Activated CD8-positive, alpha-beta T cell treated with anti-CD3 and anti-CD28 coated beads for 36 hours (primary cell): ENCODE data around the gene TRMT44. TPM values are rescaled to one million over a fixed set of nuclear protein-coding genes. Genes with fewer than 3 reads are reported as not detected.
A peak's percentile ranks its signal among the peaks of the same experiment; 100 is the strongest.

Experiments used
- ATAC-seq: fragments of 200-7000 bp; cut with Tn5 transposase; one replicate; pipeline ENCODE4 v1.10.0; 2021; ENCODE audit warnings: mild to moderate bottlenecking, moderate library complexity
- CTCF ChIA-PET: fragments of 350-600 bp; sonication (Branson Sonifier 250); formaldehyde crosslinking; loops from one replicate; lab custom pipeline; 2021; ENCODE audit warnings: antibody characterized with exemption; lab: Charles Lee
- POLR2A ChIA-PET: fragments of 350-600 bp; sonication (Branson Sonifier 250); formaldehyde crosslinking; loops from one replicate; lab custom pipeline; 2021; ENCODE audit warnings: antibody characterized with exemption; lab: Charles Lee
- DNase-seq: peaks from one replicate; pipeline ENCODE4 v3.0.0-alpha.2; 2020
- H3K27ac Mint-ChIP-seq: one replicate; pipeline ENCODE4 v1.8.0; 2021; ENCODE audit warnings: mild to moderate bottlenecking, mixed read lengths
- H3K27me3 Mint-ChIP-seq: one replicate; pipeline ENCODE4 v1.8.0; 2021; ENCODE audit warnings: mixed read lengths
- H3K36me3 Mint-ChIP-seq: one replicate; pipeline ENCODE4 v1.8.0; 2021; ENCODE audit warnings: low read depth, mixed read lengths
- H3K4me1 Mint-ChIP-seq: one replicate; pipeline ENCODE4 v1.8.0; 2021; ENCODE audit warnings: low read depth, mixed read lengths
- H3K4me3 Mint-ChIP-seq: one replicate; pipeline ENCODE4 v1.8.0; 2021; ENCODE audit warnings: mild to moderate bottlenecking, moderate library complexity, mixed read lengths
- H3K9me3 Mint-ChIP-seq: one replicate; pipeline ENCODE4 v1.8.0; 2021; ENCODE audit warnings: mixed read lengths
- CTCF ChIP-seq: fragments of 200-600 bp; IDR thresholded peaks from one replicate; pipeline ENCODE4 v1.8.0; 2022; ENCODE audit warnings: antibody characterized with exemption, mild to moderate bottlenecking
- intact Hi-C: fragments of 100-400 bp; cut with micrococcal nuclease; formaldehyde crosslinking; loops from one replicate; pipeline ENCODE4 v1.10.0; 2022
- total RNA-seq, 2 experiments: library from RNA; stranded (reverse); gene quantifications; one replicate each; pipeline ENCODE4 v1.2.3, GENCODE V29; 2021

The TRMT44 gene
- total RNA-seq, 2 experiments from 2014 or later: 25.5 to 26.3 TPM

GRCh38 chr4:8422786-8423185 lies 17.8 kb upstream of the TRMT44 start:
- Mint-ChIP-seq H3K27me3 (no peaks in the 10 kb centered on the region), H3K36me3 (peaks cover 11% of the 10 kb centered on the region), H3K9me3 (no peaks in the 10 kb centered on the region), H3K4me3 (no peak overlapping the region), H3K27ac (no peak overlapping the region), H3K4me1 (peaks cover 38% of the 10 kb centered on the region)
- intact Hi-C loops: no loop called here
- no peak for TF ChIP-seq CTCF
- POLR2A ChIA-PET: no interaction called here
- ATAC-seq: no peak
- CTCF ChIA-PET: no interaction called here
- DNase-seq: no peak

GRCh38 chr4:8427262-8427661 lies 13.3 kb upstream of the TRMT44 start:
- CTCF ChIA-PET: interaction anchor here (1.0 to 1.1 kb wide), 2 partner anchors 13 to 250 kb away, joined by 3 read pairs; partner anchors contain the start of genes ACOX3 and TRMT44
- intact Hi-C loops: no loop called here
- POLR2A ChIA-PET: interaction anchor here (1.0 to 2.6 kb wide), 3 partner anchors 13 to 32 kb away, joined by 3 to 34 read pairs (median 3); partner anchors contain the start of genes ACOX3 and TRMT44
- Mint-ChIP-seq H3K27me3 (no peaks in the 10 kb centered on the region), H3K4me3 (peak overlapping the region; percentile 81), H3K36me3 (no peaks in the 10 kb centered on the region), H3K9me3 (no peaks in the 10 kb centered on the region), H3K27ac (peak overlapping the region; percentile 9), H3K4me1 (peaks cover 20% of the 10 kb centered on the region)
- DNase-seq (no peak), ATAC-seq (no peak)
- no peak for TF ChIP-seq CTCF

GRCh38 chr4:8427761-8428287 lies 12.8 kb upstream of the TRMT44 start:
- ATAC-seq: peak; percentile 54
- peak overlapping the region; percentile 90 for H3K27ac Mint-ChIP-seq
- peak overlapping the region; percentile 81 for H3K4me3 Mint-ChIP-seq
- no peaks in the 10 kb centered on the region for H3K27me3 Mint-ChIP-seq
- intact Hi-C loops: no loop called here
- no peak for TF ChIP-seq CTCF
- H3K36me3 Mint-ChIP-seq: no peaks in the 10 kb centered on the region
- no peaks in the 10 kb centered on the region for H3K9me3 Mint-ChIP-seq
- DNase-seq: peak; percentile 34
- ChIA-PET CTCF (interaction anchor here (2.0 kb wide), 1 partner anchor 12 kb away, joined by 19 read pairs; the partner anchor contains the start of genes ACOX3 and TRMT44), POLR2A (interaction anchor here (1.0 to 2.6 kb wide), 5 partner anchors 9 to 199 kb away, joined by 3 to 34 read pairs (median 4); partner anchors contain the start of genes ACOX3 and TRMT44)
- peaks cover 20% of the 10 kb centered on the region for H3K4me1 Mint-ChIP-seq

GRCh38 chr4:8428288-8429097 lies 12.1 kb upstream of the TRMT44 start:
- intact Hi-C loops: no loop called here
- no peaks in the 10 kb centered on the region for H3K27me3 Mint-ChIP-seq
- peak; percentile 94 for ATAC-seq
- ChIA-PET CTCF (interaction anchor here (2.0 kb wide), 1 partner anchor 11 kb away, joined by 19 read pairs; the partner anchor contains the start of genes ACOX3 and TRMT44), POLR2A (interaction anchor here (1.0 to 2.6 kb wide), 4 partner anchors 10 to 200 kb away, joined by 3 to 34 read pairs (median 6); partner anchors contain the start of genes ACOX3 and TRMT44)
- DNase-seq: peak; percentile 86
- H3K36me3 Mint-ChIP-seq: no peaks in the 10 kb centered on the region
- H3K27ac Mint-ChIP-seq: peak overlapping the region; percentile 90
- H3K9me3 Mint-ChIP-seq: no peaks in the 10 kb centered on the region
- peak overlapping the region; percentile 81 for H3K4me3 Mint-ChIP-seq
- peaks cover 22% of the 10 kb centered on the region for H3K4me1 Mint-ChIP-seq
- peak; percentile 39 for TF ChIP-seq CTCF
